Loucy (cell line): ENCODE measurements around the gene TSHZ2.

Experiments used
- H2AFZ ChIP-seq: fragments of 200-600 bp; sonication (generic); 2 replicates; pipeline ENCODE4 v1.6.0; 2016; ENCODE audit warnings: antibody characterized with exemption, mild to moderate bottlenecking, low read length, moderate library complexity
- H3F3A ChIP-seq: fragments of 200-600 bp; 2 replicates; pipeline ENCODE4 v1.6.0; 2016; ENCODE audit warnings: antibody characterized with exemption, low read depth, mild to moderate bottlenecking
- H3K27me3 ChIP-seq: fragments of 200-600 bp; sonication (generic); 2 replicates; pipeline ENCODE4 v1.6.1; 2014; ENCODE audit warnings: low read length, mild to moderate bottlenecking; ENCODE audit not compliant: insufficient read depth, poor library complexity, severe bottlenecking
- H3K36me3 ChIP-seq: fragments of 200-600 bp; sonication (generic); 2 replicates; pipeline ENCODE4 v1.6.1; 2016; ENCODE audit warnings: low read length; ENCODE audit not compliant: insufficient read depth
- H3K4me1 ChIP-seq: fragments of 200-600 bp; sonication (generic); 2 replicates; pipeline ENCODE4 v1.5.1; 2014; ENCODE audit warnings: low read length, mild to moderate bottlenecking; ENCODE audit not compliant: insufficient read depth, poor library complexity, severe bottlenecking
- H3K4me2 ChIP-seq: fragments of 200-600 bp; sonication (generic); 2 replicates; pipeline ENCODE4 v1.6.0; 2014; ENCODE audit warnings: antibody characterized with exemption, low read length, low read depth, mild to moderate bottlenecking; ENCODE audit not compliant: poor library complexity, severe bottlenecking
- H3K4me3 ChIP-seq: fragments of 200-600 bp; sonication (generic); 2 replicates; pipeline ENCODE4 v1.5.1; 2014; ENCODE audit warnings: low read length, mild to moderate bottlenecking, mixed read lengths; ENCODE audit not compliant: poor library complexity, severe bottlenecking
- H3K79me2 ChIP-seq: fragments of 200-600 bp; sonication (generic); 2 replicates; pipeline ENCODE4 v1.6.1; 2014; ENCODE audit warnings: low read length; ENCODE audit not compliant: insufficient read depth
- H3K9ac ChIP-seq: fragments of 200-600 bp; sonication (generic); 2 replicates; pipeline ENCODE4 v1.6.0; 2014; ENCODE audit warnings: mild to moderate bottlenecking, low read depth, low read length, moderate library complexity; ENCODE audit not compliant: poor library complexity, severe bottlenecking
- H3K9me2 ChIP-seq: fragments of 200-600 bp; sonication (generic); replicated peaks from 2 replicates; pipeline ENCODE4 v1.6.1; 2016; ENCODE audit warnings: low read depth, low read length, mixed read lengths
- H3K9me3 ChIP-seq: fragments of 200-600 bp; sonication (generic); 2 replicates; pipeline ENCODE4 v1.6.1; 2014; ENCODE audit warnings: mild to moderate bottlenecking, antibody characterized with exemption, low read length, low read depth; ENCODE audit not compliant: insufficient read depth
- H4K20me1 ChIP-seq: fragments of 200-600 bp; sonication (generic); 2 replicates; pipeline ENCODE4 v1.6.0; 2014; ENCODE audit warnings: antibody characterized with exemption, low read length, mild to moderate bottlenecking; ENCODE audit not compliant: insufficient read depth, poor library complexity, severe bottlenecking
- CTCF ChIP-seq: fragments of 200-600 bp; sonication (generic); conservative IDR thresholded peaks from 2 replicates; pipeline ENCODE4 v1.5.1; 2014; ENCODE audit warnings: mild to moderate bottlenecking, antibody characterized with exemption, low read length
- EZH2phosphoT487 ChIP-seq: fragments of 200-600 bp; IDR thresholded peaks from 2 replicates; pipeline ENCODE4 v1.6.1; 2018; ENCODE audit warnings: antibody characterized with exemption, mild to moderate bottlenecking, moderate library complexity, borderline replicate concordance

Gene TSHZ2

GRCh38 chr20:53307964-53308597 is 335.9 kb downstream of the TSHZ2 start:
- no peaks in the 10 kb centered on the region for H3K27me3 ChIP-seq
- no peaks in the 10 kb centered on the region for H3K4me1 ChIP-seq
- H2AFZ ChIP-seq = no peak overlapping the region
- TF ChIP-seq CTCF = no peak
- no peak for TF ChIP-seq EZH2phosphoT487
- H3K79me2 ChIP-seq = no peaks in the 10 kb centered on the region
- H3K9ac ChIP-seq = no peak overlapping the region
- H3K4me2 ChIP-seq = no peak overlapping the region
- no peaks in the 10 kb centered on the region for H3K36me3 ChIP-seq
- H3K9me3 ChIP-seq = no peaks in the 10 kb centered on the region
- H3K4me3 ChIP-seq = no peak overlapping the region
- no peaks in the 10 kb centered on the region for H3F3A ChIP-seq
- H4K20me1 ChIP-seq = no peaks in the 10 kb centered on the region
- H3K9me2 ChIP-seq = no peaks in the 10 kb centered on the region

GRCh38 chr20:53309515-53309914 is 337.4 kb downstream of the TSHZ2 start:
- H3K9me3 ChIP-seq = no peaks in the 10 kb centered on the region
- no peaks in the 10 kb centered on the region for H3K79me2 ChIP-seq
- no peaks in the 10 kb centered on the region for H4K20me1 ChIP-seq
- no peak overlapping the region for H2AFZ ChIP-seq
- no peaks in the 10 kb centered on the region for H3K36me3 ChIP-seq
- H3K4me2 ChIP-seq = no peak overlapping the region
- no peak for TF ChIP-seq EZH2phosphoT487
- no peak for TF ChIP-seq CTCF
- H3K9ac ChIP-seq = no peak overlapping the region
- H3K4me1 ChIP-seq = no peaks in the 10 kb centered on the region
- no peak overlapping the region for H3K4me3 ChIP-seq
- no peaks in the 10 kb centered on the region for H3K9me2 ChIP-seq
- H3K27me3 ChIP-seq = no peaks in the 10 kb centered on the region
- no peaks in the 10 kb centered on the region for H3F3A ChIP-seq

GRCh38 chr20:53312957-53313356 is 340.8 kb downstream of the TSHZ2 start:
- no peaks in the 10 kb centered on the region for H3K79me2 ChIP-seq
- no peak for TF ChIP-seq CTCF
- no peak for TF ChIP-seq EZH2phosphoT487
- no peaks in the 10 kb centered on the region for H3K9me3 ChIP-seq
- no peak overlapping the region for H3K9ac ChIP-seq
- H3K4me1 ChIP-seq = no peaks in the 10 kb centered on the region
- no peaks in the 10 kb centered on the region for H3K36me3 ChIP-seq
- no peaks in the 10 kb centered on the region for H3F3A ChIP-seq
- no peaks in the 10 kb centered on the region for H4K20me1 ChIP-seq
- no peak overlapping the region for H2AFZ ChIP-seq
- no peaks in the 10 kb centered on the region for H3K9me2 ChIP-seq
- H3K4me3 ChIP-seq = no peak overlapping the region
- no peak overlapping the region for H3K4me2 ChIP-seq
- H3K27me3 ChIP-seq = no peaks in the 10 kb centered on the region
